GM21619 (cell line): ENCODE measurements around the gene NR2F6.

Experiments used
- ATAC-seq: cut with Tn5 transposase; IDR thresholded peaks from one replicate; pipeline ENCODE4 v1.9.1; 2021; ENCODE audit not compliant: unreplicated experiment

The NR2F6 gene

DNA sequence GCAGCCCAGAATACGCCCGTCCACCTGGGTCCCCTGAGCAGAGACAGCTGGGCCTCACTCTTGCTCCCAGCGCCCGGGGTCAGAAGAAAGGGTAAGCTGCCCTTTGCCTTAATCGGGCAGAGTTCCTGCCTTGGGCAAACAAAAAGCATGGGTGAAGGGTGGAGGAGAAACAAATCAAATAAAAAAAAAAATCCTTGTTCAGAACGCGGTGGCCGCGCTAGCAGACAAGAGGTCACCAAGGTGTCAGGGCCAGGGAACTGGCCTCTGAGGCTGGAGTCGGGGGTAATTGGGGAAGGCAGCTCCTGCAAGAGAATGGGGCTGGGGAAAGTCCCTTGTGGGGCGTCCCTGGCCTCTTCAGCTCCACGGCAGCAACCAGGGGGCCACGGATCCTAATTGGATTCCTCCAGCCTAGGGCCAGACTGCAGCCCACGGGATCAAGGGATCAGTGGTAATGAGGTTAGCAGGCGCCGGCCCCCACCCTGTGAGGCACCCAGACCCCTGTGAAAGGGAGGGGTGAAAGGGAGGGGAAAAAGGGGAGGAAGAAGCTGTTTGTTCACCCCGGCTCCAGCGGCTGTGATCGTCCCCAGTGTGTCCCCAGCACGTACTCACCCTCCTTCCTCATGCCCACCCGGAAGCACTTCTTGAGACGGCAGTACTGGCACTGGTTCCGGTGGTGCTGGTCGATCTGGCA lies 5.5 kb downstream of the NR2F6 start:
- ATAC-seq, result no peak

DNA sequence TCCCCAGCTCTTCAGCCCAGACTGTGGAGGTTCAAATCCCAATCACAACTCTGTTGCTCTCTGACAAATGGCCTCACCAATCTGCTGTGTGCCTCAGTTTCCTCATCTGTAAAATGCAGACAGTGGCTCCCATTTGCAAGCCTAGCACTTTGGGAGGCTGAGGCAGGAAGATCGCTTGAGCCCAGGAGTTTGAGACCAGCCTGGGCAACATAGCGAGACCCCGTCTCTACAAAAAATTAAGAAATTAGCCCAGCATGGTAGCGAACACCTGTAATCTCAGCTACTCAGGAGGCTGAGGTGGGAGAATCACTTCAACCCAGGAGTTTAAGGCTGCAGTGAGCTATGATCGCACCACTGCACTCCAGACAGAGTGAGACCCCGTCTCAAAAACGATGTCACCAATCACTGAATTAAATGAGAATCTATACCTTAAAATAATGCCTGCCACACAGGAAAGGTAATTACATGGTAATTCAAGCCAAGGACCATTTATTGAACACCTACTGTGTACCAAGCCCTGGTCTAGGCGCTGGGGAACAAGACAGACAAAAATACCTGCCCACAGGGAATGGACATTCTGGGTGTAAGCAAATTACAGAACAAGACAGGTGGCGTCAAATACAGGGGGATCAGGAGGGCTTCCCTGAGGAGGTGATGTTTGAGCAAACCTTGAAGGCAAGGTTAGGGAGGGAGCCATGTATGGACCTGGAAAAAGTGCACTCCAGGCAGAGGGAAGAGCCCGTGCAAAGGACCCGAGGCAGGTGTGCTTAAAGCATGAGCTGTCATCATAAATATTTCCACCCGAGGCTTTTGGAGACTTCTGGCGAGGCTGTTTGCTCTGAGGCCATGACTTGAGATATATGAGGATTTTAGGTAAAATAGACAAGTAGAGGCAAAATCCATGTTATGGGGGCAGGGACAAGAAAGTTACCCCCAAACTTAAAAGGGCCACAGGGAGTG lies 7.7 kb downstream of the NR2F6 start:
- no peak for ATAC-seq

DNA sequence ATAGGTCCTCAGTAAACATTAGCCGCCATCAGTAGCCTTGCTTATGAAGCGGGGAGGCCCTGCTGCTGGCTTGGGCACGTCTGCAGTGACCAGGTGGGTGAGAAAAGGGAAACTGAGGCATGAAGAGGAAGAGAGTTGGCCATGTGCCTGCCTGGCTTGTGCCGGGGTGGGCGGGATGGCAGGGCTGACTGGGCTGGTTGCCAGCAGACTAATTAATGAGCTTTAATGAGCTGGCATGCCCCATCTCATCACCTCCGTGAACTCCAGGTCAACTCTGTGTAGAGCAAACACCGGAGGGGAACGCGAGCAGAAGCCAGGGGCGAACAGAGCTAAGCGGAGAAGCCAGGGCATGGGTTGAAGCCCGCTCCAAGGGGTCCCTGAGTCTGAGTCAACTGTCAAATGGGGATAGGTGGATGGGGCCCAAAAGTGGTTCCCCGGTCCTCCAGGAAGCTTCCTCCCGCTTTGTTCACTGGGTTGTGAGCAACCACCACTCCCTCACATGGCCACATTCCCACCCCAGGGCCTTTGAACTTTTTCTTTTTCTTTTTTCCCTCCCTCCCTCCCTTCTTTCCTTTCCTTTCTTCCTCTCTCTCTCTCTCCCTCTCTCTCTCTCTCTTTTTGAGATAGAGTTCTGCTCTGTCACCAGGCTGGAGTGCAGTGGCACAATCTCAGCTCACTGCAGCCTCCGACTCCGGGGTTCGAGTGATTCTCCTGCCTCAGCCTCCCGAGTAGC lies 8.7 kb downstream of the NR2F6 start:
- ATAC-seq, result no peak

DNA sequence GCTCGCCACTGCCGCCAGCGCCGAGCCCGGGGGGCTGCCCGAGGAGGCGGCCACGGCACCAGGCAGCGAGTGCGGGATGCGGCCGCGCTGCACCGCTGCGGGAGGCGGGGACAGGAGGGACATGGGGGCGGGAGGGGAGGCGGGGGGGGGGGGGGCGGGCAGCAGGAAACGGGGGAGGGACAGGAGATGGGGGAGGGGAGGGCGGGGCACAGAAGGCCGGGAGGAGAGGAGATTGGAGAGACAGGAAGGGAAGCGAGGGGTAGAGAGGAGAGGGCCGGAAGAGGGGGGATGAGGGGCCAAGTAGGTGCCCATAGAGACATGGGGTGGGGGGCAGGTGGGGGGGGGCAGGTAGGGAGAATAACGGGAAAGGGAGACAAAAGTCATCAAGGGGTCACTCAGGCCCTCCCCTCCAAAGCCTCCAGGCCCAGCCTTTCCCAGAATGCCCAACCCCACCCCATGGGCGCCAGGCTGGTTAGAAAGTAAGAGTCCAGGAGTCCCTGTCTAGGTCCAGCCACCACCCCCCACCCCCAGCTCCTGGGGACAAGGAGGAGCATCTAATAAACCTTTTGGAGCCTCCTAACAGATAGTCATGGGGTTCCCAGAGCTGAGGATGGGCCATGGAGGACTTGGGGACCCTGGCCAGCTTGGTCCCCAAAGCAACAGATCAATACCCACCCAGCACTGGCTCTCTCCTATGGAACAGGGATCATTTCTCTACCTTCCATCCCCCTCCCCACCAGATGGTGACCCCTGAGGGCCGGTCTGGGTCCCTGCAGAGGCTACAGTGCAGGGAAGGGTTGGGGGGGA lies 9.5 kb downstream of the NR2F6 start:
- no peak for ATAC-seq

DNA sequence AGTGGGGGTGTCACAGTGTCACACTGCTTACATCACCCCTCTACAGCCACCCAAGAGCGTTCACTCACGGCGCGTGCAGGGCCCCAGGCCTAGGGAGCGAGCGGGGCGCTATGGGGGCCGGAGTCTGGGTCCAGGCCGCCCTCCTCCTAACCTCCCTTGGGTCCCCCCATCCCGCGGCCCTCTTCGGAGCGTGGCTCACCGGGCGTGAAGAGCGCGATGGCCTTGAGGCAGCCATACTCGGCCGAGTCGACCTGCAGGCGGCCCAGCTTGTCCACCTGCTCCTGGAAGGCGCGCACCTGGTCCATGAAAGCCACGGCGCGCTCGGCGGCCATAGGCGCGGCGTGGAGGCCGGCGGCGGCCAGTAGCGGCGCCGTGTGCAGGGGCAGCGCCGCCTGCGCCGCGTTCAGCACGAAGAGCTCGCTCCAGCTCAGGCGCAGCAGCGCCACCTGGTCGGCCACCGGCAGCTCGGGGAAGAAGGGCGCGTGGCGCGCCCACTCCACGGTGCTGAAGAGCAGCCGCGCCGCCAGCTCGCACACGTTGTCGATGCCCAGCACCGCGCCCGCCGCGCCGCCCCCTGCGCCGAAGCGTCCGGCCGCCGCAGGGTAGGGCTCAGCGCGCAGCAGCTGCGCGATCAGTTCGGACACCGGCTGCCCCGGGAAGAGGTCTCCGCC lies 10.3 kb downstream of the NR2F6 start:
- ATAC-seq, result peak; percentile 68

DNA sequence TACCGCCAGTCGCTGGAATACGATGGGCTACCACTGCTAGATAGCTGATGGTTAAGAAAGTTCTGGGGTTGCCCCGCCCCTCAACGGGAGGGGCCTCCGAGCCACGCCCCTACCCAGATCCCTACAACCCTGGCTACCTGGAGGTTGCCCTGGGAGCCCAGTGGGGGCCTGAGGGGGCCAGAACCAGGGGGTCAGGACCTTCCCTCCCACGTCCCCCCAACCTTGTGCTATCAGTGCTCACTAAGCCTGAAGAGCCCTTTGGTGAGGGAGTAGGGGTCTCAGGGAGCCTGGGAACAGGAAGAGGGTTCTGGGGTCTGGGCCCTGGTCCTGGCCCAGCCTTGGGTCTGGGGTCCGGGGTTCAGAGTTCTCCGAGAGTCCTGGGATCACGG lies 10.8 kb downstream of the NR2F6 start:
- peak; percentile 43 for ATAC-seq

DNA sequence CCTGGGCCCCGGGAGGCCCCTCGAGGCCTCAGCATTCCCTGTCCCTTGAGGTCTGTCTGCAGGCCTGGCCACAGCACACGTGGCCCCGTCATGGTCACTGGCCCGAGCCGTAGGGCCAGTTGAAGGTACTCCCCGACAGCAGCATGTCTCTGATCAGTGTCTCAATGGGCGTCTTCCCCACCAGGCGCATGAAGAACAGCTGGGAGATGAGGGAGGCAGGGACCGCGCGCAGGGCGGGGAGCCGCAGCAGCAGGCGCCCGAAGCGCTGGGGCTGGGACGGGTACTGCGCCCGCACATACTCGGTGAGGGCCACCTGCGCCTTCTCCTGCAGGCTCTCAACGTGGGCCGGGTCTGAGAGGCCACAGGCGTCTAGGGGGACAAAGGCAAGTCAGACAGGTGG lies 13.5 kb downstream of the NR2F6 start:
- ATAC-seq, result no peak

DNA sequence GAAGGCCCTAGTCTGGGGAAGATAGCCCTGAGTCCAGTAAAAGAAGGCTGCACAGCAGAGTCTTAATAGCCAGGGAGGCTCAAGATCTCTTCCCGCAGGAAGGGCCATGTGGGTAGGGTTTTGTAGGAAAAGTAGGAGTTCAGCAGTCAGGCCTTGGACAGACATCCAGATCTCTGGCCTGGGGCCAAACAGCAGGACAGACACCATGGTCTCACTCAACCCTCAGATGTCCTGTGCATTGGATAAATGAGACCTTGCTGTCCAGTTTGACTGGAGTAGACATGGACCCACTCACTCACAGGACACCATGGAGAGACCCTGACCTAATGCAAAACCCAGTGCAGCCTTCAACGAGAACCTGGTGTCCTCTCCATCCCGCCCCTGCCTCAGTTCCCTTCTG lies 15.8 kb downstream of the NR2F6 start:
- ATAC-seq, result no peak

DNA sequence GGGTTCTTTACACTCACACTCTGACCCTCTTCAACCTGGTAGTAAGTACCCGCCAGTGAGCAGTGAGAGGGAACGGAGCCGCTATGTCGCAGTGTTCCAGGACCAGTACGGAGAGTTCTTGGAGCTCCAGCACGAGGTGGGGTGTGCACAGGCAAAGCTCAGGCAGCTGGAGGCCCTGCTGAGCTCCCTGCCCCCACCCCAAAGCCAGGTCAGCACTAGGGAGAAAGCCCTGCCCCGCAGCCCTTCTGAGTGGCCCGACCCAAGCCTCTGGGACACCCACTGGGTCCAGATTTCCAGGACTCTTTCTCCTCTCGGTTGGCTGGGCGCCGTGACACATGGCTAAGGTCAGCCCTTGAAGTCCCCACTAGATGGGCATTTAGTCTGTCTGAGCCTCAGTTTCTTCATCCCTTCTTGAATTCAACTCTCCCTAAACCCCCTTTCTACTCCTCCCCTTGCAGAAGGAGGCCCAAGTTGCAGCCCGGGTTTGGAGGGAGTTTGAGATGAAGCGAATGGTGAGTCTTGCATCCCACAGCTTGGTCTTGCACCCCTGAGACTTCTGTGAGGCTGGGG lies 17.8 kb downstream of the NR2F6 start:
- no peak for ATAC-seq

DNA sequence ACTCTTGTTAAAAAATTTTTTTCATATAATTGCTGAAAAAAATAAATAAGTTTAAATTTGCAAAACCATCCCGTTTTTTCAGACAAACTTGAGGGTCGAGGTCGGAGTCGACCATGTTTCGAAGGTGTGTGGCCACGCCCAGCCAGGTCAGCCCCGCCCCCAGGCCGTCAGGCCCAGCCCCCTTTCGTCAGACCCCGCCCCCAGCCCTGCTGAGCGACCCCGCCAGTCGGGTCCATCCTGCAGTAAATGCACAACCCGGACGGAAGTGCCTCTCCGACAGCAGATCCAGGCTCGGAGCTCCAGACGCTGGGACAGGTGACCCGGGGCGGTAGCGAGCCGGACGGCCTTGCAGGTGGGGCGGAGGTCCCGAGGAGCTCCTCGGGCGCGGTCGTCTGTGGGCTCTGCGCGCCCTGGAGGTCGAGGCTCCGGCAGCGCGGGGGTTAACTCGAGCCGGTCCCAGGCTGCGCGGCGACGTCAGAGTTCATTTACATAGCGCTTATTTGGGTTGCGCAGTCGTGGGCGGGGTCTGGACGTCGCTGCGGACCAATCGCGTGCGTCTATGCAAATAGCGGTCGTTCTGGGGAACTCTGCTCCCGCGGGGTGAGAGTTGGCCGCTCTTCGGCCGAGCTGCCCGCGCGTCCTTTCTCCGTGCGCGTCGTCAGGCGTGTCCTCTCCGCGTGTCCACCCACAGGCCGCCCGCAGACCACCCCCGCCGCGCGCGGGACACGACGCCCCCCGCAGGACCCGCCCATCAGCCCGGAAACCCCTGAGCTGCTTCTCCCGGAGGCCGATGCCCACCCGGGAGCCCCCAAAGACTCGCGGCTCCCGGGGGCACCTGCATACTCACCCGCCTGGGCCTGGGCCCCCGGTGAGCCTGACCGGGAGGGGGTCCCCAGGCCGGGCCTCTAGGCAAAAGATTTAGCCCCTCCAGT lies 19.5 kb downstream of the NR2F6 start, which contains the start of gene OCEL1:
TSS of gene OCEL1 (plus strand) at position 225 of the 932 bp plus-strand sequence. CDS start at position 247, 22 bp downstream.
- peak; percentile 79 for ATAC-seq

DNA sequence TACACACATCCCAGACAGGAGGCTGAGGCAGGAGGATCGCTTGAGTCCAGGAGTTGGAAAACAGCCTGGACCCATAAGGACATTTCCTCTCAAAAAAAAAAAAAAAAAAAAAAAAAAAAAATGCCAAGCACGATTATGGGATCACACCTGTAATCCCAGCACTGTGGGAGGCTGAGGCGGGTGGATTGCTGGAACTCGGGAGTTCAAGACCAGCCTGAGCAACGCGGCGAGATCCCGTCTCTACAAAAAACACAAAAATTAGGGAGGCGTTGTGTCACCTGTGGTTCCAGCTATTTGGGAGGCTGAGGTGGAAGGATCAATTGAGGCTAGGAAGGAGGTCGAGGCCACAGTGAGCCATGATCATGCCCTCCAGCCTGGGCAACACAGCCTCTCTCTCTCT lies 20.7 kb downstream of the NR2F6 start:
- ATAC-seq, result no peak

DNA sequence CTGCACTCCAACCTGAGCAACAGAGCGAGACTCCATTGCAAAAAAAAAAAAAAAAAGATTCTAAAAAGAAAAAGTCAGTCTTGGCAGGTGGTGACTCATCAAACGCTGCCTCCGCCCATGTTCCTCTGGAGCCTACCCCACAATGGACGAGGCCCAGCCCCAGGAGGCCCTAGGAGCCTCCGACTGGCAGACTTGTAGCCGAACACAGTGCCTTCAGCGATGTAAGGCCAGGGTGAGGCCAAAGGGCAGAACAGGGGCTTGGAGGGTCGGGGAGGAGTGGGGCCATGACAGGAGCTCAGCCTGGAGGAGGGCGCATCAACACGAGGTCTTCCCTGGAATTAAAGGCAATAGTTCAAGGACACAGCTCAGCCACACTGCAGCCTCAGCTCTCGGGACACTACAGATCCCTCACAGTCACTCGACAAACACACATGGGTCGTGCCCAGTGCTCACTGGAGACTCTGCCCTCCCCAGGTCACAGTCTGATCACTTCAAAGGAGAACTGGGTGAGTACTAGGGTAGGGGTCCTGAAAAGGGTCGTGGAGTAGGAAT lies 25.4 kb downstream of the NR2F6 start:
- ATAC-seq, result no peak

DNA sequence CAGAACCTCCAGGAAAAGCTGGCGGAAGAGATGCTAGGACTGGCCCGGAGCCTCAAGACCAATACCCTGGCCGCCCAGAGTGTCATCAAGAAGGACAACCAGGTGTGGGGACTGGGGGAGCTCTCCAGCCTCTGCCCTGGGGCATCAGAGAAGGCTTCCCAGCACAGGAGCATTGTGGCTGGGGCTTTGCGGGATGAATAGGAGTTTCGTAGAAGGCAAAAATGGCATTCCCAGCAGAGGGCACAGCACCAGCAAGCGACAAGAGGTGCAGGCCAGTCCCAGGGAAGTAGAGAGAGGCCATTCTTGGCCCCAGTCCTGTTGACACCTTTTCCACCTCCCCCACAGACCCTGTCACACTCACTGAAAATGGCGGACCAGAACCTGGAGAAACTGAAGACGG lies 26.4 kb downstream of the NR2F6 start:
- ATAC-seq, result no peak

DNA sequence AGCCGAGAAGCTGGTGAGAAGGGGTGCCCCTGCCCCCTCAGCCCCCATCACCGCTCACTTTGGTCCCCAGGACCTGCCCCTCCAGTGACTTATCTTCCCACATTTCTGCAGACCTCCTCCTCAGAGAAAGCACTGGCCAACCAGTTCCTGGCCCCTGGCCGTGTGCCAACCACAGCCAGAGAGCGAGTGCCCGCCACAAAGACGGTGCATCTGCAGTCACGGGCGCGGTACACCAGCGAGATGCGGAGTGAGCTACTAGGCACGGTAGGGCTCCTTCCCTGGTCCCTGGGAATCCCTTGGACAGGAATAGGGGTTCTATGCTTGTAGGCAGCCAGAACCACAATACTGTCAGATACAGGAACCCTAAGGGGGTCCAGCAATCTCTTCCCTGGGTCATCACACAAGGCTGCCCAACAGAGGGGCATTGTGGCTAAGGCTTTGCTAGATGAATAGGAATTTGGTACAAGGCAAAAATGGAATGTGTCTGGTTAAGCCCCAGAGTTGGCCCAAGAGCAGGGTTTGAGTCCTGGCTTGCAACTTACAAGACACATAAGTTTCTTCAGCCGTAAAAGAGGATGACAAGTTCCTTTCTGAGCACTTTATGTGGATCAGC lies 29.6 kb downstream of the NR2F6 start:
- no peak for ATAC-seq

DNA sequence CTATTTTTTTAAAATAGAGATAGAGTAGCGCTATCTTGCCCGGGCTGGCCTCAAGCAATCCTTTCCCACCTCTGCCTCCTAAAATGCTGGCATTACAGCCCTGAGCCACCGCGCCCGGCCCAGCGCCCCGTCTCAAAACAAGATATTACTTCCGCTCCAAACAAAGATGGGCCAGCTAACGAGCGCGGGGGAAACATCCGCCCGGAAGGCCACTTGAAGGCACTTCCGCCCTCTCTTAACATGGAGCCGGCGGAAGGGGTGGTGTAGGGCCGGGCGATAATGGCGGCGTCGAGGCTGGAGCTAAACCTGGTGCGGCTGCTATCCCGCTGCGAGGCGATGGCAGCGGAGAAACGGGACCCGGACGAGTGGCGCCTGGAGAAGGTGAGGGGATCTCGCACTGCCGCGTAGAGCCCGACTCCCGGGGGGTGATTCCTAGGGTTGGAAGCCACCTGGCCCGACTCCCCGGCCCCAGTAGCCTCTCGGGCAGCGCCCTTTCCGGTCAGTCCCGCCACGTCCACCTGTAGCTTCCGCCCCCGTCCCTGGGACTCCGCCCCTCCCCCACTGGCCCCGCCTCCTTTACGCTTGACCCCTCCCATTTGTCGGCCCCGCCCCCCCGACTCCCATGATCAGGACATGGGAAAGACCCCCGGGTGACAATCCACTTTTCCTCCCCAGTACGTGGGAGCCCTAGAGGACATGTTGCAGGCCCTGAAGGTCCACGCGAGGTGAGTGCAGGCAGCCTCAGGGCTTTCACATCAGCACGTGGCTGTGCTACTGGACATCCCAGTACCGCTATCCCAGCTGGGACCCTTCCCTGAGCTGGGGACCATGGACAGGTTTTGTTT lies 30.4 kb downstream of the NR2F6 start, which contains the start of gene USE1:
TSS of gene USE1 (plus strand) at position 231 of the 845 bp plus-strand sequence. CDS start at position 280, 49 bp downstream.
- ATAC-seq, result peak; percentile 73

DNA sequence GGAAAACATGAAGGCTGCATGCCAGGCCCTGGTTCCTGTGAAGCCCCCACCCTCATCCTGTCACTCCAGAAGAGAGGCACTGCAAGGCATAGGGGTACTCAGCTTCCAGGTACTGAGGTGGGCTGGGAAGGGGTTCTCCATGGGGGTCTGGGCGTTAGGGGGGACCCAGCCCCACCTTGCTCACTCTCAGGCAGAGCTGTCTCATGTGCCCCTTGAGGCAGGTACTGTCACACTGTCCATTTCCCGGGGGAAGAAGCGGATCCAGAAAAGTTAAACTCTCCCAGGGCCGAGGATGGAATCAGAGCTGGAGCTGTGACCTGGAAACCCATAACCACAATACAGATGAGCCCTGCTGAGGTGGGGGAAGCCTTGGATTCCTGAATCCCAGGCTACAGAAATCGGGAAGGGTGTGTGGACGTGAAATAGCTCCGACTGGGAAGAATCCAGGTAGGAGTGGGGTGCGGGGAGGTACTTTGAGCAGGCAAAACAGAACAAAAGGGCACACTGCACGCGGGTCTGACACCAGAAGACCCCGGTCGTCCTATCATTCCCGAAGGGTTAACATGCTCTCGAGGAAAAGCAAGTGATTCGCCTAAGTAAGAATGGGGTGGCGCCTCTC lies 31.1 kb downstream of the NR2F6 start:
- ATAC-seq, result no peak
